ENCODE results near the gene SGMS1. TPM values are rescaled to one million over a fixed set of nuclear protein-coding genes. Genes with fewer than 3 reads are reported as not detected.

The SGMS1 gene
- polyA plus RNA-seq, 1 experiment, result 21.1 TPM

DNA sequence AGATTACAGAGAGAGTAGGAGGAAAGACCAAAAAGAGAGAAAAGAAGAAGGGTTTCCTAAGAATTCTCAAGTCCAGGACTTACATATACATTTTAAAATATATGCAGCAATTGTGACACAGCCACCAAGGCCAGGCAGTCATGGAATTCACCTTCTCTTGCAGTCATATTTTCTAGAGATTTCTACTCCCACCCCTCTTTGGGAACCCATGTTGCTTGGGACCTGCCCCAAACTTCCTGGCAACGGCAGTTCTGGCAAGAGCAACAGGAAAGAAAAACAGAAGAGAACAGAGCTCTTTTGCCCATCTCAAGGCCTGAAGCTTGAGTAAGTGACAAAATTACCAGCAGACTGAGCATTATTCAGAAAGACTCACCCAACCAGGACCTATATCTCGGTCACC is 244.1 kb downstream of the SGMS1 start:
- TF ChIP-seq, protein P1, sequence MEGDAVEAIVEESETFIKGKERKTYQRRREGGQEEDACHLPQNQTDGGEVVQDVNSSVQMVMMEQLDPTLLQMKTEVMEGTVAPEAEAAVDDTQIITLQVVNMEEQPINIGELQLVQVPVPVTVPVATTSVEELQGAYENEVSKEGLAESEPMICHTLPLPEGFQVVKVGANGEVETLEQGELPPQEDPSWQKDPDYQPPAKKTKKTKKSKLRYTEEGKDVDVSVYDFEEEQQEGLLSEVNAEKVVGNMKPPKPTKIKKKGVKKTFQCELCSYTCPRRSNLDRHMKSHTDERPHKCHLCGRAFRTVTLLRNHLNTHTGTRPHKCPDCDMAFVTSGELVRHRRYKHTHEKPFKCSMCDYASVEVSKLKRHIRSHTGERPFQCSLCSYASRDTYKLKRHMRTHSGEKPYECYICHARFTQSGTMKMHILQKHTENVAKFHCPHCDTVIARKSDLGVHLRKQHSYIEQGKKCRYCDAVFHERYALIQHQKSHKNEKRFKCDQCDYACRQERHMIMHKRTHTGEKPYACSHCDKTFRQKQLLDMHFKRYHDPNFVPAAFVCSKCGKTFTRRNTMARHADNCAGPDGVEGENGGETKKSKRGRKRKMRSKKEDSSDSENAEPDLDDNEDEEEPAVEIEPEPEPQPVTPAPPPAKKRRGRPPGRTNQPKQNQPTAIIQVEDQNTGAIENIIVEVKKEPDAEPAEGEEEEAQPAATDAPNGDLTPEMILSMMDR (IDR thresholded peaks at IDR 0.05; ENCODE audit: insufficient read depth, low read depth, low read length), result no peak
- no peak for DNase-seq (ENCODE audit: low read depth)
- Histone ChIP-seq H3K36me3 (ENCODE audit: control insufficient read depth, insufficient read depth, low read length) (no peaks in the 10 kb centered on the region), H3K4me3 (ENCODE audit: low read depth, low read length) (no peak overlapping the region), H3K27me3 (ENCODE audit: control insufficient read depth, insufficient read depth, low read length) (no peaks in the 10 kb centered on the region)
- ChIA-PET POLR2A (no interaction called here), CTCF (interaction anchor here (3.9 kb wide), 1 partner anchor 12 kb away, joined by 10 read pairs; no protein-coding TSS in a partner anchor)

DNA sequence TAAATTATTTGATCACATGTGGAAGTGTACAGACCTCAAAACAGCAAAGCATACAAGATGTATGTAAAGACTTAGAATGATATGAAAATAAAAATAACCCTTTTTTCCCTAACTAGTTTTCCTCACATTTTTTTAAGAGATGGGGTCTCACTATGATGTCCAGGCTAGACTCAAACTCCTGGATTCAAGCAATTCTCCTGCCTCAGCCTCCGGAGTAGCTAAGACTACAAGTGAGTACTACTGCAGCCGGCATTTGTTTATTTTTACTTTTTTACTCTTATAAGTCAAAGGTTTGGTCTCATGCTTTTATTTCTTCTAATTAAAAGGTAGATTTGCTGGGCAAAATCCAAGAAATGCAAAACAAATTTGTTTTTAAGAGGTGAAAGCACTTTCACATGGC is 248.0 kb downstream of the SGMS1 start:
- ChIA-PET POLR2A (no interaction called here), CTCF (interaction anchor here (0.8 kb wide), 1 partner anchor 42 kb away, joined by 3 read pairs; no protein-coding TSS in a partner anchor)
- no peaks in the 10 kb centered on the region for H3K36me3 ChIP-seq (ENCODE audit: control insufficient read depth, insufficient read depth, low read length)
- TF ChIP-seq, protein P1 (IDR thresholded peaks at IDR 0.05; ENCODE audit: insufficient read depth, low read depth, low read length), result no peak
- no peak overlapping the region for H3K4me3 ChIP-seq (ENCODE audit: low read depth, low read length)
- H3K27me3 ChIP-seq (ENCODE audit: control insufficient read depth, insufficient read depth, low read length), result no peaks in the 10 kb centered on the region
- no peak for DNase-seq (ENCODE audit: low read depth)

DNA sequence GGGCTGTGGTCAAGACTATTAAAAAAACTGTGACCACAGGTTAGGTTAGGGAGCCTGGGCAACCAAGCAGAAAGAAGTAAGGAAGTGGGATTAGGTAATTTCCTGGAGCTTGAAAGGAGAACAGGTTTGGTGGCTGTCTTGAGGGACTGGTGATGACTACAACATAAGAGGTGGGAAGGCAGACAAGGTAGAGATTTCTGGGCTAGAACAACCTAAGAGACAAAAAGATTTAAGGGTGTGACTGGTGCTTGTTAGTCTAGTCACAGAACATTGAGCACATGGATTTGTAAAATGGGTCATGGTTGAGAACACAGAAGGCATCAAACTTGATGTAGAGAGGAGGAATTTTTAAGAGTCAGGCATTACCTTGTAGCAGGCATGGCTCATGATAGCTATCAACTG is 248.7 kb downstream of the SGMS1 start:
- H3K36me3 ChIP-seq (ENCODE audit: control insufficient read depth, insufficient read depth, low read length), result no peaks in the 10 kb centered on the region
- TF ChIP-seq, protein P1 (IDR thresholded peaks at IDR 0.05; ENCODE audit: insufficient read depth, low read depth, low read length), result no peak
- H3K27me3 ChIP-seq (ENCODE audit: control insufficient read depth, insufficient read depth, low read length), result no peaks in the 10 kb centered on the region
- no peak for DNase-seq (ENCODE audit: low read depth)
- H3K4me3 ChIP-seq (ENCODE audit: low read depth, low read length), result no peak overlapping the region
- ChIA-PET POLR2A (no interaction called here), CTCF (interaction anchor here (0.8 kb wide), 1 partner anchor 43 kb away, joined by 3 read pairs; no protein-coding TSS in a partner anchor)

DNA sequence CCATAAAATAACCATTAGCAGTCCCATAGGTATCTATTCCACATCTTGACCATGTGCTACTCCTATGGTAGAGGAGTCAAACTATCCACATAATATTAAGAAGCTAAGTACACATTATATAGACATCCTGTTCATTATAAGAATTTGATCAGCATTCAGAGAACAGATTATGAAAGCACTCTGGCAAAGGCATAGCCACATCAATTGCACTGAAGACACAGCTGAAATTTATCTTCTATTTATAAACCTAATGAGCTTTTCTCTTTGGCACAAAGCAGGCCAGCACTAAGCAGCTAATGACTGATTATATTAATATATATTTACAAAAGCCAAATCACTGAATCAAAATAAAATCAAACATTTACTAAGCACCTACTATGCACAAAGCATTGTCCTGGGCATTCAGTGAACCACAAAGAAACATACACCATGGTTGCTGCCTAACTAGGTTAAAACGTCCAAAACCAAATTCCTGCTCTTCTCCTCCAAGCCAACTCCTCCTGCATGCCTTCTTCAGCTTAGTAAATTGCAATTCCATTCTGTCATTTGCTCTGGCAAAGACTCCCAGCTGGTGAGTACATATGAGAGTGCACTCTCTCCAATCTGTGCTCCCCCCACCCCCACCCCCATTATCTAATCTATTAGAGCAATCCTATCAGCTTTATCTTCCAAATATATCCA is 249.8 kb downstream of the SGMS1 start:
- TF ChIP-seq, protein P1 (IDR thresholded peaks at IDR 0.05; ENCODE audit: insufficient read depth, low read depth, low read length), result no peak
- no peaks in the 10 kb centered on the region for H3K27me3 ChIP-seq (ENCODE audit: control insufficient read depth, insufficient read depth, low read length)
- no peak for DNase-seq (ENCODE audit: low read depth)
- H3K4me3 ChIP-seq (ENCODE audit: low read depth, low read length), result no peak overlapping the region
- H3K36me3 ChIP-seq (ENCODE audit: control insufficient read depth, insufficient read depth, low read length), result no peaks in the 10 kb centered on the region
- CTCF ChIA-PET, result no interaction called here
- POLR2A ChIA-PET, result no interaction called here

DNA sequence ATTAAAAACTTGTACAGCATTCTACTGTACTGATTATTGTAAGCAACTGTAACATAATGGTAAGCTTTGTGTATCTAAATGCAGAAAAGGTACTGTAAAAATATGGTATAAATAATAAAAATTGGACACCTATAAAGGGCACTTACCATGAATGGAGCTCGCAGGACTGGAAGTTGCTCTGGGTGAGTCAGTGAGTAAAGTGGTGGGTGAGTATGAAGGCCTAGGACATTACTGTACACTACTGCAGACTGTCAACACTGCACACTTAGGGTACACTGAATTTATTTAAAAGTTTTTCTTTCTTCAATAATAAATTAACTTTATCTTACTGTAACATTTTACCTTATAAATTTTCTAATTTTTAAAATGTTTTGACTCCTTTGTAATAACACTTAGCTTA is 253.8 kb downstream of the SGMS1 start:
- H3K27me3 ChIP-seq (ENCODE audit: control insufficient read depth, insufficient read depth, low read length), result no peaks in the 10 kb centered on the region
- POLR2A ChIA-PET, result no interaction called here
- H3K4me3 ChIP-seq (ENCODE audit: low read depth, low read length), result no peak overlapping the region
- TF ChIP-seq, protein P1 (IDR thresholded peaks at IDR 0.05; ENCODE audit: insufficient read depth, low read depth, low read length), result no peak
- no peak for DNase-seq (ENCODE audit: low read depth)
- CTCF ChIA-PET, result interaction anchor here (1.2 to 1.3 kb wide), 2 partner anchors 9 to 254 kb away, joined by 4 read pairs; partner anchors contain the start of gene SGMS1
- H3K36me3 ChIP-seq (ENCODE audit: control insufficient read depth, insufficient read depth, low read length), result no peaks in the 10 kb centered on the region
